K562 (cell line): ENCODE measurements around the gene HSPB1. TPM values are rescaled to one million over a fixed set of nuclear protein-coding genes. Genes with fewer than 3 reads are reported as not detected.

Experiments used
- BACH1 ChIP-seq: fragments of 200-800 bp; sonication (Bioruptor generic); IDR thresholded peaks from 2 replicates; pipeline ENCODE4 v1.6.1; 2016; ENCODE audit warnings: missing genetic modification characterization, missing compliant biosample characterization
- BCOR ChIP-seq: fragments of 450-650 bp; IDR thresholded peaks from 2 replicates; pipeline ENCODE4 v1.6.1; 2016
- CHD2 ChIP-seq: IDR thresholded peaks from 2 replicates; pipeline ENCODE4 v1.6.1; 2011; ENCODE audit warnings: low read depth, low read length
- FOSL1 ChIP-seq: fragments of 200-800 bp; sonication (Bioruptor generic); conservative IDR thresholded peaks from 2 replicates; pipeline ENCODE4 v1.6.1; 2016; ENCODE audit warnings: missing genetic modification characterization, missing compliant biosample characterization
- FOXK2 ChIP-seq, 2 experiments: fragments of 450-650 bp; IDR thresholded peaks in 1 of 2; conservative IDR thresholded peaks in 1 of 2; 2 replicates each; pipeline ENCODE4 v1.6.1; 2016; ENCODE audit warnings: low read depth in 2 of 2, mild to moderate bottlenecking in 1 of 2
- GATAD2A ChIP-seq: fragments of 450-650 bp; IDR thresholded peaks from 2 replicates; pipeline ENCODE4 v1.6.1; 2017
- HMGN3 ChIP-seq: IDR thresholded peaks from 2 replicates; pipeline ENCODE4 v1.6.1; 2011; ENCODE audit warnings: borderline replicate concordance, low read depth, mild to moderate bottlenecking, mixed read lengths, low read length; ENCODE audit not compliant: insufficient read length; ENCODE audit errors: extremely low read depth
- HSF4 ChIP-seq: fragments of 250-450 bp; sonication (Bioruptor Pico); IDR thresholded peaks from 2 replicates; pipeline ENCODE4 v2.1.2; 2022; ENCODE audit warnings: mild to moderate bottlenecking, moderate library complexity, borderline replicate concordance
- KAT8 ChIP-seq: fragments of 450-650 bp; IDR thresholded peaks from 2 replicates; pipeline ENCODE4 v1.6.1; 2016; ENCODE audit warnings: low read depth, mild to moderate bottlenecking
- MAFF ChIP-seq: IDR thresholded peaks from 2 replicates; pipeline ENCODE4 v1.6.1; 2012; ENCODE audit warnings: low read length, improper control_type of control experiment
- MECOM ChIP-seq: fragments of 250-450 bp; sonication (Bioruptor Pico); IDR thresholded peaks from 2 replicates; pipeline ENCODE4 v1.8.0; 2022; ENCODE audit warnings: inconsistent platforms
- NONO ChIP-seq, 2 experiments: fragments of 200-400 bp in 1 of 2; fragments of 450-650 bp in 1 of 2; formaldehyde crosslinking in 1 of 2; IDR thresholded peaks; 2 replicates each; pipeline ENCODE4 v1.6.1; 2017; ENCODE audit warnings: low read depth in 2 of 2, mild to moderate bottlenecking in 2 of 2, moderate library complexity in 2 of 2, low read length in 1 of 2
- PTTG1 ChIP-seq: fragments of 450-650 bp; IDR thresholded peaks from 2 replicates; pipeline ENCODE4 v1.6.1; 2016; ENCODE audit warnings: low read depth, mild to moderate bottlenecking, missing genetic modification characterization, missing compliant biosample characterization
- RB1 ChIP-seq: fragments of 450-650 bp; IDR thresholded peaks from 2 replicates; pipeline ENCODE4 v1.6.1; 2017; ENCODE audit warnings: low read depth, mild to moderate bottlenecking
- SMARCC2 ChIP-seq: fragments of 450-650 bp; IDR thresholded peaks from 2 replicates; pipeline ENCODE4 v1.6.1; 2017; ENCODE audit warnings: antibody characterized with exemption, moderate library complexity, mild to moderate bottlenecking, low read depth
- TAF9B ChIP-seq: fragments of 450-650 bp; IDR thresholded peaks from 2 replicates; pipeline ENCODE4 v1.6.1; 2018; ENCODE audit warnings: mild to moderate bottlenecking; ENCODE audit not compliant: partially characterized antibody
- TARDBP ChIP-seq: fragments of 450-650 bp; IDR thresholded peaks from 2 replicates; pipeline ENCODE4 v1.6.1; 2016
- TCF7L2 ChIP-seq: fragments of 150-350 bp; IDR thresholded peaks from 2 replicates; pipeline ENCODE4 v1.6.1; 2016; ENCODE audit warnings: low read depth, mild to moderate bottlenecking, low read length, moderate library complexity
- TSC22D4 ChIP-seq: fragments of 450-650 bp; IDR thresholded peaks from 2 replicates; pipeline ENCODE4 v1.6.1; 2016; ENCODE audit warnings: missing genetic modification characterization, missing biosample characterization, control low read depth
- ZBTB7A ChIP-seq: IDR thresholded peaks from 2 replicates; pipeline ENCODE4 v1.6.1; 2011; ENCODE audit warnings: low read depth, mild to moderate bottlenecking, low read length, moderate library complexity, borderline replicate concordance; ENCODE audit not compliant: control insufficient read depth
- ZNF395 ChIP-seq: fragments of 200-800 bp; sonication (Bioruptor generic); IDR thresholded peaks from 2 replicates; pipeline ENCODE4 v1.6.1; 2017; ENCODE audit warnings: missing genetic modification characterization, missing compliant biosample characterization
- ZNF431 ChIP-seq: sonication (generic); formaldehyde crosslinking; IDR thresholded peaks from 2 replicates; pipeline ENCODE4 v1.8.0; 2022; ENCODE audit warnings: mild to moderate bottlenecking, missing genetic modification reagents
- ZNF507 ChIP-seq: conservative IDR thresholded peaks from 2 replicates; pipeline ENCODE4 v1.6.1; 2017; ENCODE audit warnings: missing genetic modification characterization, missing compliant biosample characterization
- ZNF518B ChIP-seq: fragments of 250-450 bp; sonication (Bioruptor Pico); IDR thresholded peaks from 2 replicates; pipeline ENCODE4 v1.5.0; 2021; ENCODE audit warnings: mild to moderate bottlenecking, moderate library complexity
- ZNF551 ChIP-seq: fragments of 250-450 bp; sonication (Bioruptor Pico); IDR thresholded peaks from 2 replicates; pipeline ENCODE4 v1.5.0; 2021; ENCODE audit warnings: mild to moderate bottlenecking, moderate library complexity
- polyA plus RNA-seq, 8 experiments: library from polyadenylated mRNA; depleted of rRNA in 4 of 8; stranded (reverse) in 5 of 8; unstranded in 3 of 8; fragments of >200 nt; fragmentation: Nextera tagmentation in 2 of 8; fragmentation: Illumina TruSeq in 1 of 8; extraction: Ambion mirVana in 2 of 8; extraction: Trizol in 1 of 8; gene quantifications; 2 replicates each; pipeline versions ENCODE4 v1.2.1 to v1.2.3, GENCODE V29; 2011 to 2014; ENCODE audit warnings: inconsistent platforms in 1 of 8, missing spikeins in 1 of 8
- total RNA-seq, 7 experiments: library from RNA; depleted of rRNA in 6 of 7; stranded (reverse); fragments of >200 nt in 6 of 7; fragmentation: Illumina TruSeq in 2 of 7; extraction: Trizol in 2 of 7; gene quantifications; 2 replicates each; pipeline versions ENCODE4 v1.2.1 to v1.2.3, GENCODE V29; 2011 to 2021; ENCODE audit warnings: low replicate concordance in 1 of 7

HSPB1 gene
- total and polyA plus RNA-seq, 9 of the 15 experiments (the other 6 are each of a cell fraction or from before 2014, with no cell fraction given): 27.1 to 522 (median 138) TPM

- TF ChIP-seq ZNF518B: no peak
- TF ChIP-seq TCF7L2: no peak
- TF ChIP-seq MAFF: no peak
- TF ChIP-seq ZNF431 (CRISPR knock-in tag): no peak
- peak; percentile 99 for TF ChIP-seq FOSL1
- TF ChIP-seq TARDBP: no peak; the same call in 1 of the 2 replicates
- peak; percentile 89 to 90 for TF ChIP-seq FOXK2 (conservative IDR thresholded peaks at IDR 0.05 in 1 of 2, IDR thresholded peaks at IDR 0.05 in 1 of 2; ENCODE audit: low read depth in 2 of 2)
- peak; percentile 85 for TF ChIP-seq SMARCC2
- no peak; the same call in 1 of the 2 replicates for TF ChIP-seq ZBTB7A
- TF ChIP-seq GATAD2A: peak; percentile 73
- peak; percentile 85; the same call in 1 of the 2 replicates for TF ChIP-seq MECOM (CRISPR knock-in tag)
- peak; percentile 83 for TF ChIP-seq RB1
- no peak for TF ChIP-seq ZNF507
- TF ChIP-seq BACH1: no peak; the same call in 1 of the 2 replicates
- no peak for TF ChIP-seq ZNF395 (CRISPR knock-in tag)
- no peak for TF ChIP-seq TAF9B
- TF ChIP-seq NONO (IDR thresholded peaks at IDR 0.05; ENCODE audit: low read depth in 2 of 2, low read length in 1 of 2): 0 out of 4 replicates have a peak, but pooled peaks of 1 of the 2 experiments have one; percentile 18
- TF ChIP-seq BCOR: peak; percentile 87
- no peak for TF ChIP-seq HSF4 (CRISPR knock-in tag)
- TF ChIP-seq TSC22D4 (tag): no peak
- no peak for TF ChIP-seq ZNF551 (CRISPR knock-in tag)
- TF ChIP-seq PTTG1: no peak
- no peak for TF ChIP-seq CHD2
- TF ChIP-seq HMGN3: no peak
- TF ChIP-seq KAT8: no peak
Observed at GRCh38 chr7:76291351-76292212, 10.9 kb upstream of the HSPB1 start (continued).
